ENCODE data around the gene DTWD2.
"Not testable (repeated sequence)": the region's sequence is repeated elsewhere in the genome, so short reads cannot be mapped to it uniquely, and the experiment has no call there.

Gene DTWD2, protein sequence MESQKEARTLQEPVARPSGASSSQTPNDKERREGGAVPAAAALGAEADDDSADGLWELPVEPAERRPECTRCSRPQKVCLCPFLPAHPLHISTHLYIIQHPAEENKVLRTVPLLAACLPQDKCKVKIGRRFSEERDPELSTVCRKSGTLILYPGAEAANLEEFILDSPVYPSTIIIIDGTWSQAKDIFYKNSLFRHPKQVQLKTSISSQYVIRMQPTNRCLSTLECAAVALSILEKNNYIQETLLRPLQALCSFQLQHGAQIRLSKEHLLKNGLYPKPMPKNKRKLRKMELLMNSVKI

GRCh38 chr5:118987988-118988865 lies at the start of gene DTWD2:
DTWD2 (minus strand) TSS chr5:118988547; CDS start chr5:118988511, 36 bp downstream.
- peak; percentile 83 for DNase-seq

GRCh38 chr5:119037496-119038215 lies 49.3 kb upstream of the DTWD2 start:
- DNase-seq: no peak

DNA sequence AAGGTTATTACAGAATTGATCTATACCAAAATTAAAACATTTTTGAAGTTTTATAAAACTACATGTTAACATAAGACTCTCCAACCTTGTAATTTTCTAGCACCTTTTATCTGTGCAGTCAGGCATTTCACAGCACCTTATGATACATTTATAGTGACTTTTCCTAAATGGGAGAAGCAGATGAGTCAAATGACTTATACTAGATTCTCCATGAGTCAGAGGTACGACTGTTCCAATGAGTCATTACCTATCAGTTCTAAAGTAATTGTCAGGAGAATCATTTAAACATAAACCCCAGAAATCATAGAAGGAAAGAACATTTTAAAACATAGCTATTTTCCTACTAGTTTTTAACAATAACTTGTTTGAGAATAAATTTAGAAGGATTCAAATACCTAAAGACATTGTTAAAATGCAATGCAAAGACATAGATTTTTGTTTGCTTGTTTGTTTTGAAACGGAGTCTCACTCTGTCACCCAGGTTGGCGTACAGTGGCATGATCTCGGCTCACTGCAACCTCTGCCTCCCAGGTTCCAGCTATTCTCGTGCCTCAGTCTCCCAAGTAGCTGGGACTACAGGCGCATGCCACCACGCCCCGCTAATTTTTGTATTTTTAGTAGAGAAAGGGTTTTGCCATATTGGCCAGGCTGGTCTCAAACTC lies 47.9 kb upstream of the DTWD2 start:
- no peak for DNase-seq

DNA sequence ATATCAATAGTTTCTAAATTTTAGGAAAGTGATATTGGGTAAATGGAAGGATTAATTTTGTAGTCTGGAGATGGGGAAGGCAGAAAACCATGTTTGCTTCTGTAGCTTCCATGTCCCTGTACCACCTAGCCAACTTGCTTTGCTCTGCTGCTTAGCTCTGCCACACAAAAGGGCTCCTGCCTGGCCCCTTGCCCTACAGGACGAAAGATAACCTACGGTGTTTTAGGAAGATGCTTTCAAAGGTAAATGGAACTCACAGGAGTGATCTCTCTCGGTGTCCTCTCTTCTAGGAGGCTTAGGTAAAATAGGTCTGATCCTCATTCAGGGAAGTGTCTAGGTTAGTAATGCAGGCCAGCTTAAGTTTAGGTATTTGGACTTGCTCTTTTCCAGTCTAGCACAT lies 44.8 kb upstream of the DTWD2 start:
- no peak for DNase-seq

DNA sequence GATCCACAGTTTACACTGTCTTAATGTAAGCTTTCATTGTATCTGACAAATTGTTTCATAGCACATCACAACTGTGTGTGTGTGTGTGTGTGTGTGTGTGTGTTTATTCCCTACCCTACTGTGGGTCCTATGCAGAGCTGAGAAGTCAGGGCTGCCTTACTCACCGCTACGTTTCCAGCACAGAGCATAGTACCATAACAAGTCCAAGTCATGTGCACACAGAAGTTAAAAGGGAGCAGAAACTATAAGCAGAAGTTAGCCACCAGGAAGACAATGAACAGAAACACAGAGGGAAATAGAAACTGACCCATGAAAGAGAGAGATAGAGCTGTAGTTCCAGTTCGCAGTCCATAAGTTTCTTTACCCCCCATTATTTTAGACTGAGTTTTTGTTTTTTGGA lies 44.3 kb upstream of the DTWD2 start:
- DNase-seq: no peak

GRCh38 chr5:119031905-119032304 lies 43.6 kb upstream of the DTWD2 start:
- DNase-seq: no peak

DNA sequence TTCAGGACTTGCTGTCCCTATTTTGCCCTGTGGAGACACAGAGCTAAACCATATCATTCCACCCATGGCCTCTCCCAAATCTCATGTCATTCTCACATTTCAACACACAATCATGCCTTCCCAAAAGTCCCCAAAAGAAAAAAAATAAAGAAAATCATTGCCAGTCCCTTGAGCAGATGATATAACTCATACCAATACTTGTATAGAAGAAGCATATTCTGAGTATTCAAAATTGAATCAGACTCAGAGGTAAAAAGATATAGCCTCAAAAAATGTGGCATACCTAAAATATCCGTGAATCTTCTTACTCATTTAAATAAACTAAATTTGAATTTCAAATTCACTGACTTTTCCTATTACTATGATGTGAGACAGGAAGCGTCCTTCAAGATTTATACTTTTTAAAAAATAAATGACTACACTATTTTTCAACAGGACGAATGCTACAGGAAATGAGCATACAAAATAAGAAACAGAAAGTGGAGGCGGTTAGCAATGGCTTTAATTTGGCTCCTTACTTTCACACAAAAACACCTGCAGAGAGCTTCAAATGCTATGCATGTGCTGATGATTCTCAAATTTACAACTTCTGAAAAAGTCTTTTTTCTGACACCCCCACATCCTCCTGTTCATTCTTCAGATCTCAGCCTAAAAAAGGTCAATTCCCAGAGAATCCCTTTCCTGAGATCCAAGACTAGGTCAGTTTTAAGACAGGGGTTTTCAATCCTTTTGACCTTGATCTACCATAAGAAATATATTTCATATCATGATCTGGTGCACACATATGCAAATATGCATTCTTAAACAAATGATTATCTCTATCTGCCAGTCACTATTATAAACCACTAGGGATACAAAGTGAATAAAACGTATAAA lies 42.9 kb upstream of the DTWD2 start:
- no peak for DNase-seq

- no peak for DNase-seq
Observed at GRCh38 chr5:119028575-119028974, 40.2 kb upstream of the DTWD2 start.

DNA sequence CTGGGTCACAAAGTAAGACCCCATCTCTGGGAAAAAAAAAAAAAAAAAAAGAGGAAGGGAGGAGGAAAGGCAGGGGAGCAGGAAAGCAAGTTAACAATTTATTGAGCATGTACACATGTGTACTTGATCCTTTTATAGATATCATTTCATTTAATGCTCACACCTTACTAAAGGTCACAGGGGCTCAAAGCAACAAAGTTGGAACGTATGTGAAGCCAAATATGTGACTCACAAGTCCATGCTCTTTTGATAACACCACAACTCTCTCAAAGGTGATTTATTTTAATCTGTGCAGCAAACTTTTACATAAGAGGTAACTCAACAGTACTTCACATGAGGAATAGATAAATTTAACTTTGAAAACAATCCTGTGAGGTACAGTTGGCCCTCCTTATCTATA lies 34.4 kb upstream of the DTWD2 start:
- DNase-seq: no peak

DNA sequence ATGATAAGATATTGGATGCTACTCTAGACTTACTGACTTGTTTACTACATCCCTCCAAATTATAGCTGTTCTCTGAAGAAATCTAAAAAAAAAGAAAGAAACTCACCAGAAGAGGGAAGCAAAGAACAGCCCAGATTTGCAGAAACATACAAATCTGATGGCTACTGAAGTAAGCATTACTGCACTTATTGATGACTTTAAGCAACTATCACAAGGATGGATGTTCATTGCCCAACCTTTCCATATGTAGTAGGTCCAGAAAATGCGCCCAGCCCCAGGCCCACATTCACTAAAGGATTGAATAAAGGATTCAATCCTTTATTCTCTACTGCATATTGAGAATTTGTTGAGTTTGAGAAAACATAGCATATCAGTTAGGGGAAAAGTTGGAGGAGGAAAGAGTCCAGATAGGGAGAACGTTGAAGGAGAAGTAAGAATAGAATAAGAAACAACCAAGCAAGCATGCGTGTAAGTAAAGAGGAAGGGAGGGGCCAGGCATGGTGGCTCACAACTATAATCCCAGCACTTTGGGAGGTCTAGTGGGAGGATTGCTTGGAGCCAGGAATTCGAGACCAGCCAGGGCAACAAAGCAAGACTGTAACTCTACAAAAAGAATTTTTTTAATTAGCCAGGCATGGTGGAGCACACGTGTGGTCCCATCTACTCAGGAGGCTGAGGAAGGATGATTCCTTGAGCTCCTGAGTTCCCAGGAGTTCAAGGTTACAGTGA lies 33.8 kb upstream of the DTWD2 start:
- peak; percentile 35 for DNase-seq

GRCh38 chr5:119021149-119021732 lies 32.9 kb upstream of the DTWD2 start:
- DNase-seq: no peak

GRCh38 chr5:119019949-119020348 lies 31.6 kb upstream of the DTWD2 start:
- DNase-seq: no peak

DNA sequence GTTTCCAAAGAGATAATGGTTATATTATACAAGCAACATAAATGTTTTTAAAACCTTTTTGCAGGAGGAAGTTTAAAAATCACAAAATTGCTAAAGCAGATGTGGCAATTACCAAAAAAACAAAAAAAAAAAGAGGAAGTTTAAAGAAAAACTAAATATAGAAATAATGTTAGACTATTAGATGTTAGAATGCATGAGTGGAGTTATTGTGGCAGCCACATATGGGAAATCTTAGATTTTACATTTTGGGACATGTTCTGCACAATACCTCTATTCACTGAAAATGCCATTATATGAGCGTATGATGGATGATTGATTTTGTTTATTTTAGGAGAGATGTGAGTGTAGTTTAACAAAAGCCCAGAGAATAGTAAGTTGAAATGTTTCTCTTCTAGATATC lies 31.2 kb upstream of the DTWD2 start:
- DNase-seq: peak; percentile 2

GRCh38 chr5:119017994-119018393 lies 29.6 kb upstream of the DTWD2 start:
- DNase-seq: no peak

DNA sequence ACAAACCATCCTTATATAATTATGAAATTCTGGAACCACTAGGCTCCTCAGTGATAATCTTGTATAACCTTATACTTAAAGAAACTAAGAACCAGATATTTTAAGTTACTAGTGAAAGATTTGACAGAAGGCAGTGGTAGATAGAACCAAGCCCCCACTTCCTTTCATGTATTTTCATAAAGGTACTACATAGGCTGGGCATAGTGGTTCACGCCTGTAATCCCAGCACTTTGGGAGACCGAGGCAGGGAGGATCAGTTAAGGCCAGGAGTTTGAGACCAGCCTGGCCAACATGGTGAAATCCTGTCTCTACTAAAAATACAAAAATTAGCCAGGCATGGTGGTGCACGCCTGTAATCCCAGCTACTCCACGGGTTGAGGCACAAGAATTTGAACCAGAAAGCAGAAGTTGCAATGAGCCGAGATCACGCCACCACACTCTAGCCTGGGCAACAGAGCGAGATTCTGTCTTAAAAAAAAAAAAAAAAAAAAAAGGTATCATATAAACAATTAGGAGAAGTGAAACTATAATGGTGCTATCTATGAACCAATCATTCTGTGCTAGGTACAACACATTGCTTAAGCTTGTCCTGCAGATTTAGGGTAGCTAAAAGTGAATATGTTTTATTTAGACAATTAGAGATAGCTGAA lies 27.9 kb upstream of the DTWD2 start:
- no peak for DNase-seq

- DNase-seq: no peak
Observed at GRCh38 chr5:119011186-119011585, 22.8 kb upstream of the DTWD2 start.

DNA sequence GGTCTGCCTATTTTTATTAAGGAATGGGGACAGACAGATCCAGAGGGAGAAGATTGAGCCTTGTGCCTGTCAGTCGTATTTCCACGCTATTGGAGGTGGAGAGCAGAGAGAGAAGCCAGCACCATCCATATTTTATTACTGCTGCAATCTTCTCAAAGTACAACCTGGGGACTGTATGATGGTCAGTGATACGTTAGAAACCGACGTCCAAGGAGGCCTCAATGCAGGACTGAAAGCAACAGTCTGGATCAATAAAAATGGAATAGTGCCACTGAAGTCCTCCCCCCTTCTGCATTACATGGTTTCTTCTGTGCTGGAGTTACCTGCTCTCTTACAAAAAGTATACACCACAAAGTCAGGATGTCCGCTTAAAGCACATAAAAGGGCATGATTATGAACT lies 21.9 kb upstream of the DTWD2 start:
- DNase-seq: no peak

GRCh38 chr5:119009131-119009530 lies 20.8 kb upstream of the DTWD2 start:
- DNase-seq: no peak

GRCh38 chr5:118999696-119000095 lies 11.3 kb upstream of the DTWD2 start:
- no peak for DNase-seq

- not testable (repeated sequence) for DNase-seq
Observed at GRCh38 chr5:118998861-118999260, 10.5 kb upstream of the DTWD2 start.
